Ascending aorta (tissue), 2 donors: ENCODE measurements around the gene BRD3OS. TPM values are rescaled to one million over a fixed set of nuclear protein-coding genes. Genes with fewer than 3 reads are reported as not detected.

Experiments used
- DNase-seq, 2 donors: peaks; one replicate each; pipeline ENCODE4 v3.0.0-alpha.2; 2019; ENCODE audit warnings: low spot score in 2 of 2
- H3K27ac ChIP-seq, 2 donors: fragments of 200-600 bp; sonication (generic); one replicate each; pipeline ENCODE4 v1.5.1; 2016 to 2017; ENCODE audit warnings: mild to moderate bottlenecking in 1 of 2
- H3K27me3 ChIP-seq: fragments of 200-600 bp; sonication (generic); one replicate; pipeline ENCODE4 v1.5.1; 2017
- H3K36me3 ChIP-seq, 2 donors: fragments of 200-600 bp; sonication (generic); one replicate each; pipeline ENCODE4 v1.5.1; 2016
- H3K4me1 ChIP-seq, 2 donors: fragments of 200-600 bp; sonication (generic); one replicate each; pipeline ENCODE4 v1.5.1; 2016 to 2017; ENCODE audit warnings: mild to moderate bottlenecking in 1 of 2
- H3K4me3 ChIP-seq, 2 donors: fragments of 200-600 bp; sonication (generic); one replicate each; pipeline ENCODE4 v1.5.1; 2016 to 2017; ENCODE audit warnings: mild to moderate bottlenecking in 1 of 2
- H3K9me3 ChIP-seq, 2 donors: fragments of 200-600 bp; sonication (generic); one replicate each; pipeline ENCODE4 v1.5.1; 2016
- intact Hi-C: fragments of 100-400 bp; cut with DNase I; formaldehyde crosslinking; loops from one replicate; pipeline ENCODE4 v1.15.1; 2023
- total RNA-seq: library from RNA; depleted of rRNA; stranded (reverse); fragments of >200 nt; gene quantifications from one replicate; pipeline ENCODE4 v1.1.0, GENCODE V29; 2016
- TF ChIP-seq, protein P1 (sequence below), 3 experiments: fragments of 200-600 bp in 2 of 3; fragments of 450-650 bp in 1 of 3; sonication (generic) in 2 of 3; IDR thresholded peaks; one replicate each; pipeline ENCODE4 v1.5.1; 2016 to 2019; ENCODE audit warnings: antibody characterized with exemption in 3 of 3, mild to moderate bottlenecking in 1 of 3, moderate library complexity in 1 of 3

Gene BRD3OS
- total RNA-seq, 1 donor from 2014 or later, result 15.9 TPM

DNA sequence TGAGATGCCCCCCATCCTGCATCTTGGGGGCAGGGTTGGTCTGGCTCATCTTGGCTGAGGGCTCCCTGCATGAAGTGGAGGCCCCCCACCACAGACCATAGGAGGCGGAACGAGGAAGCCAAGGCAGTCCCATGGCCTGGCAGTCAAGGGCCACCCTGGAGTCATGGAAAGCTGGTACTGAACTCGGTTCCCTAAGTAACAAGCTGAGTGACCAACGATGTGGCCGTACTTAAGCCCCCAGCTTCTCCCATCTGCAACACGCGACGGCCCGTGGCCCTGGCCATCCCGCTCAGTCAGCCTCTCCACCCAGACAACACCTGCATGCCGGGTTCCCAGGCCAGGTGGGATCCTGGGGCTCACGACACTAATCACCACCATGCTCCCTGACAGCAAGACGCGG, 25.4 kb downstream of the BRD3OS start:
- DNase-seq, result no peak
- Histone ChIP-seq H3K27ac (no peak overlapping the region), H3K27me3 (no peaks in the 10 kb centered on the region), H3K4me3 (no peak overlapping the region), H3K36me3 (peaks cover 62 to 80% of the 10 kb centered on the region in 2 donors), H3K9me3 (no peaks in the 10 kb centered on the region), H3K4me1 (peaks cover 0 to 8% of the 10 kb centered on the region in 2 donors)
- intact Hi-C loops, result no loop called here
- TF ChIP-seq, protein P1, sequence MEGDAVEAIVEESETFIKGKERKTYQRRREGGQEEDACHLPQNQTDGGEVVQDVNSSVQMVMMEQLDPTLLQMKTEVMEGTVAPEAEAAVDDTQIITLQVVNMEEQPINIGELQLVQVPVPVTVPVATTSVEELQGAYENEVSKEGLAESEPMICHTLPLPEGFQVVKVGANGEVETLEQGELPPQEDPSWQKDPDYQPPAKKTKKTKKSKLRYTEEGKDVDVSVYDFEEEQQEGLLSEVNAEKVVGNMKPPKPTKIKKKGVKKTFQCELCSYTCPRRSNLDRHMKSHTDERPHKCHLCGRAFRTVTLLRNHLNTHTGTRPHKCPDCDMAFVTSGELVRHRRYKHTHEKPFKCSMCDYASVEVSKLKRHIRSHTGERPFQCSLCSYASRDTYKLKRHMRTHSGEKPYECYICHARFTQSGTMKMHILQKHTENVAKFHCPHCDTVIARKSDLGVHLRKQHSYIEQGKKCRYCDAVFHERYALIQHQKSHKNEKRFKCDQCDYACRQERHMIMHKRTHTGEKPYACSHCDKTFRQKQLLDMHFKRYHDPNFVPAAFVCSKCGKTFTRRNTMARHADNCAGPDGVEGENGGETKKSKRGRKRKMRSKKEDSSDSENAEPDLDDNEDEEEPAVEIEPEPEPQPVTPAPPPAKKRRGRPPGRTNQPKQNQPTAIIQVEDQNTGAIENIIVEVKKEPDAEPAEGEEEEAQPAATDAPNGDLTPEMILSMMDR (IDR thresholded peaks at IDR 0.05), result no peak

DNA sequence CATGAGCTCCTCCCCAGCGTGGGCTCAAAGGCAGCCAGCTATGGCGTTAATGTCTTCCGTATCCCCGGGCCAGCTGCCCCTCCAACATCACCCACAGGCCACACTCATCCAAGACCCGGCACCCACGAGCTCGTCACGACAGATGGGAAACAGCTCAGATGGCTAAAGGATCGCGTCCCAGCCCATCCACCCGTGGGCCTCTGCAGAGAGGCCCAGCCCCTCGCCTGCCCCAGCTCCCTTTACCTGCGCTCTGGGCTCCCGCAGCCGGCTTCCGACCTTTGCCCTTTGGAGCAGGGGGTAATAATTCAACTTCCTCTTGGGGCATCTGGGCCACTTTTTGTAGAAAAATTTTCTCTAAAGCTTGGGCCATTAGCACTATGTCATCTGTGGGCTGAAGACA, 26.0 kb downstream of the BRD3OS start:
- no peak overlapping the region for H3K4me3 ChIP-seq
- intact Hi-C loops, result no loop called here

DNA sequence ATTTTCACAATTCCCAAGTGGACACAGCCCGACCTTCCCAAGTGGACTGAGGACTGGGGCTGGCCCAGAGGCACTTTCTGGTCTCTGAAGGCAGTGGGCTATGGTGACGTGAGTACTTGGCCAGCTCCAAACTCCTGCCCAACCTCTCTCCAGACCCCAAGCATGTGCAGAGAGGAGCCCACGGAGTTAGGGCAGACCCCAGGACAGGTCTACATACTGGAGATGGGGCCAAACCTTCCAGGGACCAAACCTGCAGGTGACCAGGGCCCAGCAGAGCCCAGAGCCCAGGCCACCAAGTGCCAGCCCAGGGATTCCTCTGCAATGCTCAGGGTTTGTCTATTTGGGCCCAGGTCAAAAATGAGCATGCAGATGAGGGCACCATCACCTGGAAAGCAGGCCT, 27.2 kb downstream of the BRD3OS start:
- H3K27ac ChIP-seq, result no peak overlapping the region
- no peak overlapping the region for H3K4me3 ChIP-seq
- H3K27me3 ChIP-seq, result no peaks in the 10 kb centered on the region
- no peaks in the 10 kb centered on the region for H3K9me3 ChIP-seq
- intact Hi-C loops, result no loop called here
- no peak for DNase-seq
- TF ChIP-seq, protein P1 (IDR thresholded peaks at IDR 0.05), result no peak
- H3K36me3 ChIP-seq, result peaks cover 44 to 62% of the 10 kb centered on the region in 2 donors
- peaks cover 8 to 21% of the 10 kb centered on the region in 2 donors for H3K4me1 ChIP-seq

More for the DNA sequence above, 26.0 kb downstream of the BRD3OS start:
- TF ChIP-seq, protein P1 (IDR thresholded peaks at IDR 0.05), result no peak
- H3K27ac ChIP-seq, result no peak overlapping the region
- no peaks in the 10 kb centered on the region for H3K27me3 ChIP-seq
- H3K9me3 ChIP-seq, result no peaks in the 10 kb centered on the region
- DNase-seq, result no peak
- H3K36me3 ChIP-seq, result peaks cover 56 to 74% of the 10 kb centered on the region in 2 donors
- peaks cover 3 to 13% of the 10 kb centered on the region in 2 donors for H3K4me1 ChIP-seq

DNA sequence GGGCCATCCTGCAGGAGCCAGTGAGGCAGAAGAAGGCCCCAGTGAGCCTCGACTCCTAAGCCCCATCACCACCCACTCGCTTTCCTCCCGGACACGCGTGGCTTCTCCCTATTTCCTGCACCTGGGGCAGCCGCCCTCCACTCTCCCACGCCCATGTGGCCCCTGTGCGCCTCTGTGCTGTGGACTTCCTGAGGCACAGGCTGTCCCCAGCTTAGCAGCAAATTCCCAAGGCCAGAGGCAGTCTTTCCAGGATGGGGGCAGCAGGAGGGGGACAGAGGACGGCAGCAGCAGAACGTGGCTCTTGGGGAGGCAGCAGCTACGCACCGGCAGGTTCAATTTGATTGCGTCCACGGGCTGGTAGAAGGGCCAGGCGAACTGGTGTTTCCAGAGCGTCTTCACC, 27.7 kb downstream of the BRD3OS start:
- Histone ChIP-seq H3K9me3 (no peaks in the 10 kb centered on the region), H3K4me3 (no peak overlapping the region), H3K27ac (no peak overlapping the region), H3K4me1 (peaks cover 8 to 21% of the 10 kb centered on the region in 2 donors), H3K27me3 (no peaks in the 10 kb centered on the region), H3K36me3 (peaks cover 40 to 58% of the 10 kb centered on the region in 2 donors)
- intact Hi-C loops, result no loop called here
- TF ChIP-seq, protein P1 (IDR thresholded peaks at IDR 0.05), result no peak
- DNase-seq, result no peak

DNA sequence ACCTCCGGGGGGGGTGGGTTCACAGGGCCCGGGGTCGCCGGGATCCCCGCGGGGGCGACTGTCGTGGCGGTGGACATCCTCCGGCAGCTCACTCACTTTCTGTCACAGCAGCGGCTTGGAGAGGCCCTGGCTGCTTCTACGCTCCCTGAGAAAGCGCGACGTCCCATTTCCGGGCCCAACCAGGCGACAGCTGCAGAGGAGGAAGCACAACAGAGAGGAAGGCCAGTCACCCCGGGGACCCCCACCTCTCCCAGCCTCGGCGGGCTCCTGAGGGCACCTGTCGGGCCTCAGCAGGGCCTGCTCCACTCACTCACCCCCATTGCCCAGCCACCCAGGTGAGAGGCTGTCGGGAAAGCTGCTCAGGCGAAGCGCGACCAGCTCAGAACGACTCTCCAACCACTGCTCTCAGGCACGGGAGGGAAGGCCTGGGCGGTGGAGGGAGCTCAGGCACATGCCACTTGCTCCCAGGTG, 28.2 kb downstream of the BRD3OS start:
- Histone ChIP-seq H3K27me3 (no peaks in the 10 kb centered on the region), H3K9me3 (no peaks in the 10 kb centered on the region), H3K4me1 (peaks cover 8 to 21% of the 10 kb centered on the region in 2 donors), H3K27ac (no peak overlapping the region), H3K4me3 (no peak overlapping the region), H3K36me3 (peaks cover 35 to 53% of the 10 kb centered on the region in 2 donors)
- TF ChIP-seq, protein P1 (IDR thresholded peaks at IDR 0.05), result no peak
- no peak for DNase-seq
- intact Hi-C loops, result no loop called here
